ENCODE data around the gene MAPK12. TPM values are rescaled to one million over a fixed set of nuclear protein-coding genes. Genes with fewer than 3 reads are reported as not detected.
A peak's percentile ranks its signal among the peaks of the same experiment; 100 is the strongest.

MAPK12 gene
- total and polyA plus RNA-seq, 2 of the 4 experiments (the other 2 are of a cell fraction) = 41.0 to 56.3 TPM

DNA sequence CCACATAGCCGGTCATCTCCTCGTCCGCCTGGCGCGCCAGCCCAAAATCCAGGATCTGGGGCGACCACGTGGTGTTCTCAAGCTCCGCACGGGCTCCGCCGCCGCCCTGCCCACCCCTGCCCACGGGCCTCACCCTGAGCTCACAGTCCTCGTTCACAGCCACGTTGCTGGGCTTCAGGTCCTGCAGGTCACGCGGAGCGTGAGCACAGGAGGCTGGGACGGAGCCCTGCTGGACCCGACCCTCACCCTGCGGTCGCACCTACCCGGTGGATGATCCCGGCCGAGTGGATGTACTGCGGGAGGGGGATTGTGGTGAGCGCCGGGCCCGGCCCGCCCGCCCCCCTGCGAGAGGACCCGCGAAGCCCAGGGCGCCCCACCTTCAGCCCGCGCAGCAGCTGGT is 5.5 kb upstream of the MAPK12 start (continued):
- TF ChIP-seq MAFK (IDR thresholded peaks at IDR 0.05; ENCODE audit: low read depth, low read length) (no peak), FOS (IDR thresholded peaks at IDR 0.05; ENCODE audit: low read depth, low read length) (no peak), MXI1 (IDR thresholded peaks at IDR 0.05; ENCODE audit: borderline replicate concordance, low read depth, low read length) (no peak)

DNA sequence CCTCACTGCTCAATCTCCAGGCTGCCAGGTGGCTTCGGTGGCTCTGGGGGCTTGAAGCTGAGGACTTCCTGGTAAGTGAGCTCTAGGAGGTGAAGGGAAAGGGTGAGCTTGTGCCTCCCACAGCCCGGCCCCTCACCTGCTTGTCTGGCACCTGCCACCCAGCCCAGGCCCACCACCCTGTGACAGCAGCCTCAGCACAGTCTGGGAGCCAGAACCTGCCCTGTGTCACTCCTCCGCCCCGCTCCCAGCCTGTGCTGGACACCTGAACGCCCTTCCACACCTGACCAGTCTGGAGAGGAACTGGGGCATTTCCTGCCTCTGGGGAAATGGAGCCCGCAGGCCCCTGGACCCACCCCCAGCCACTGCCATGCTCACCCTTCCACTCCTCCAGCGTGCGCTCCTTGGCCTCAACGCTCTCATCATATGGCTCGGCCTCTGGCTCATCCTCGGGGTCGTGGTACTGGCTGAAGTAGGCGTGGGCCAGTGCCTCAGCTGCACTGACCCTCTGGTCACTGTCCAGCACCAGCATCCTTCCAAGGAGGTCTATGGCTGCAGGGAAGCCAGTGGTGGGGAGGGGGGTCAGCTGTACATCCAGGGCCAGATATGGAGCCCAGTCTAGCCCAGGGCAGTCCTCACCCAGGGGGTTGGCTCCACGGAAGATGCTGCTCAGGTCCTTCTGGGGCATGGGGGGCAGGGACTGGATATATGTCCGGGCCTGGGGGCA is 3.6 kb upstream of the MAPK12 start:
- no peak overlapping the region for H3K9ac ChIP-seq (ENCODE audit: low read depth, low read length)
- no peak overlapping the region for H2AK5ac ChIP-seq (ENCODE audit: low read depth, low read length)
- no peak overlapping the region for H2BK5ac ChIP-seq (ENCODE audit: low read depth, low read length, poor library complexity, severe bottlenecking)
- H3K4me1 ChIP-seq (ENCODE audit: control insufficient read depth, insufficient read depth, low read length) = peaks cover 12% of the 10 kb centered on the region
- H3K27me3 ChIP-seq (ENCODE audit: control insufficient read depth, insufficient read depth, low read length) = no peaks in the 10 kb centered on the region
- H3K9me3 ChIP-seq (ENCODE audit: control insufficient read depth, insufficient read depth, low read length) = no peaks in the 10 kb centered on the region
- DNase-seq (no peak), ATAC-seq (ENCODE audit: low read depth) (no peak)
- H3K56ac ChIP-seq (ENCODE audit: extremely low read depth, insufficient read depth, low read length) = no peak overlapping the region
- WGBS, 2 experiments (ENCODE audit: extremely low coverage in 2 of 2, insufficient read length in 1 of 2) = 94% methylated on average over 3 of the region's 15 CpGs; no CpG with 5 or more reads in 1 of the 2 experiments
- no peak overlapping the region for H3K4ac ChIP-seq (ENCODE audit: low read depth, low read length)
- H4K91ac ChIP-seq (ENCODE audit: insufficient read depth, low read depth, low read length) = no peak overlapping the region
- ChIA-PET POLR2A (ENCODE audit: unreplicated experiment) (no interaction called here), CTCF (no interaction called here)
- H4K8ac ChIP-seq (ENCODE audit: low read depth in 2 of 2, low read length in 2 of 2) = no peak overlapping the region
- BruUV-seq (replicated peaks) = no TSS peak
- intact Hi-C loops (cut with micrococcal nuclease) = no loop called here
- H4K20me1 ChIP-seq (ENCODE audit: insufficient read depth, low read length) = peaks cover 12% of the 10 kb centered on the region
- no peak overlapping the region for H2BK120ac ChIP-seq (ENCODE audit: low read depth, low read length)
- no peaks in the 10 kb centered on the region for H3K36me3 ChIP-seq (ENCODE audit: control insufficient read depth, insufficient read depth, low read length)
- in situ Hi-C loops (cut with MboI; ENCODE audit: low sequenced_read_pairs) = no loop called here
- H3K18ac ChIP-seq (ENCODE audit: low read depth, low read length) = no peak overlapping the region
- no peak overlapping the region for H2BK20ac ChIP-seq (ENCODE audit: low read depth, low read length)
- H2AFZ ChIP-seq (replicated peaks; ENCODE audit: low read length, poor library complexity) = peak overlapping the region; percentile 35
- dilution Hi-C loops (cut with HindIII; ENCODE audit: low sequenced_read_pairs, unreplicated experiment) = no loop called here
- no peak overlapping the region for H4K5ac ChIP-seq (ENCODE audit: low read depth, low read length)
- H2AK9ac ChIP-seq (replicated peaks; ENCODE audit: low read depth, low read length, poor library complexity) = no peak overlapping the region
- peaks cover 6 to 13% of the 10 kb centered on the region in 2 experiments; a peak in 3 of 4 replicates for H3K79me1 ChIP-seq (ENCODE audit: low read depth in 1 of 2, low read length in 2 of 2)
- H3K4me2 ChIP-seq (ENCODE audit: low read depth, low read length) = no peak overlapping the region
- H3K27ac ChIP-seq (ENCODE audit: insufficient read depth, low read length) = no peak overlapping the region
- no peak overlapping the region for H3K14ac ChIP-seq (replicated peaks; ENCODE audit: low read depth, low read length)
- H3K9me1 ChIP-seq (ENCODE audit: insufficient read depth, low read length) = peaks cover 4% of the 10 kb centered on the region; the same call in 1 of the 2 replicates
- no peak overlapping the region for H3K23ac ChIP-seq (ENCODE audit: low read depth, low read length)
- H3K4me3 ChIP-seq (ENCODE audit: insufficient read depth, low read depth, low read length) = no peak overlapping the region
- no peak overlapping the region for H2BK15ac ChIP-seq (ENCODE audit: low read depth, low read length)
- TF ChIP-seq MXI1 (IDR thresholded peaks at IDR 0.05; ENCODE audit: borderline replicate concordance, low read depth, low read length) = no peak
- no peak for TF ChIP-seq CHD1 (IDR thresholded peaks at IDR 0.05; ENCODE audit: low read depth, low read length)
- TF ChIP-seq MAZ (IDR thresholded peaks at IDR 0.05; ENCODE audit: borderline replicate concordance, low read depth, low read length) = no peak
- TF ChIP-seq, protein P1, sequence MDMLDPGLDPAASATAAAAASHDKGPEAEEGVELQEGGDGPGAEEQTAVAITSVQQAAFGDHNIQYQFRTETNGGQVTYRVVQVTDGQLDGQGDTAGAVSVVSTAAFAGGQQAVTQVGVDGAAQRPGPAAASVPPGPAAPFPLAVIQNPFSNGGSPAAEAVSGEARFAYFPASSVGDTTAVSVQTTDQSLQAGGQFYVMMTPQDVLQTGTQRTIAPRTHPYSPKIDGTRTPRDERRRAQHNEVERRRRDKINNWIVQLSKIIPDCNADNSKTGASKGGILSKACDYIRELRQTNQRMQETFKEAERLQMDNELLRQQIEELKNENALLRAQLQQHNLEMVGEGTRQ (IDR thresholded peaks at IDR 0.05; ENCODE audit: low read depth, low read length) = no peak
- TF ChIP-seq, protein P2, sequence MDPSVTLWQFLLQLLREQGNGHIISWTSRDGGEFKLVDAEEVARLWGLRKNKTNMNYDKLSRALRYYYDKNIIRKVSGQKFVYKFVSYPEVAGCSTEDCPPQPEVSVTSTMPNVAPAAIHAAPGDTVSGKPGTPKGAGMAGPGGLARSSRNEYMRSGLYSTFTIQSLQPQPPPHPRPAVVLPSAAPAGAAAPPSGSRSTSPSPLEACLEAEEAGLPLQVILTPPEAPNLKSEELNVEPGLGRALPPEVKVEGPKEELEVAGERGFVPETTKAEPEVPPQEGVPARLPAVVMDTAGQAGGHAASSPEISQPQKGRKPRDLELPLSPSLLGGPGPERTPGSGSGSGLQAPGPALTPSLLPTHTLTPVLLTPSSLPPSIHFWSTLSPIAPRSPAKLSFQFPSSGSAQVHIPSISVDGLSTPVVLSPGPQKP (IDR thresholded peaks at IDR 0.05; ENCODE audit: borderline replicate concordance, low read depth, low read length) = no peak
- TF ChIP-seq, protein P3, sequence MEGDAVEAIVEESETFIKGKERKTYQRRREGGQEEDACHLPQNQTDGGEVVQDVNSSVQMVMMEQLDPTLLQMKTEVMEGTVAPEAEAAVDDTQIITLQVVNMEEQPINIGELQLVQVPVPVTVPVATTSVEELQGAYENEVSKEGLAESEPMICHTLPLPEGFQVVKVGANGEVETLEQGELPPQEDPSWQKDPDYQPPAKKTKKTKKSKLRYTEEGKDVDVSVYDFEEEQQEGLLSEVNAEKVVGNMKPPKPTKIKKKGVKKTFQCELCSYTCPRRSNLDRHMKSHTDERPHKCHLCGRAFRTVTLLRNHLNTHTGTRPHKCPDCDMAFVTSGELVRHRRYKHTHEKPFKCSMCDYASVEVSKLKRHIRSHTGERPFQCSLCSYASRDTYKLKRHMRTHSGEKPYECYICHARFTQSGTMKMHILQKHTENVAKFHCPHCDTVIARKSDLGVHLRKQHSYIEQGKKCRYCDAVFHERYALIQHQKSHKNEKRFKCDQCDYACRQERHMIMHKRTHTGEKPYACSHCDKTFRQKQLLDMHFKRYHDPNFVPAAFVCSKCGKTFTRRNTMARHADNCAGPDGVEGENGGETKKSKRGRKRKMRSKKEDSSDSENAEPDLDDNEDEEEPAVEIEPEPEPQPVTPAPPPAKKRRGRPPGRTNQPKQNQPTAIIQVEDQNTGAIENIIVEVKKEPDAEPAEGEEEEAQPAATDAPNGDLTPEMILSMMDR (conservative IDR thresholded peaks at IDR 0.05; ENCODE audit: low read depth, low read length) = no peak
- TF ChIP-seq NFE2L2 (IDR thresholded peaks at IDR 0.05; ENCODE audit: low read depth, low read length) = no peak
- no peak for TF ChIP-seq RFX5 (IDR thresholded peaks at IDR 0.05; ENCODE audit: low read depth, low read length)
- no peak for TF ChIP-seq BHLHE40 (IDR thresholded peaks at IDR 0.05; ENCODE audit: low read depth, low read length)
- no peak for TF ChIP-seq RCOR1 (IDR thresholded peaks at IDR 0.05; ENCODE audit: insufficient replicate concordance, low read length)
- TF ChIP-seq CEBPB (IDR thresholded peaks at IDR 0.05; ENCODE audit: low read depth, low read length) = no peak
